ENCODE measurements around the gene ACSBG1. TPM values are rescaled to one million over a fixed set of nuclear protein-coding genes. Genes with fewer than 3 reads are reported as not detected.

The ACSBG1 gene
- total RNA-seq, 1 experiment from 2014 or later: 1.2 TPM

GRCh38 chr15:78244893-78245292 is 10.5 kb upstream of the ACSBG1 start:
- no peaks in the 10 kb centered on the region for H3F3A ChIP-seq (ENCODE audit: insufficient read depth, low read depth)
- no peak for DNase-seq
- no peak overlapping the region for H3K4me3 ChIP-seq
- ChIA-PET CTCF (no interaction called here), POLR2A (ENCODE audit: unreplicated experiment) (interaction anchor here (0.8 kb wide), 1 partner anchor 14 kb away, joined by 4 read pairs; no protein-coding TSS in a partner anchor)
- no peaks in the 10 kb centered on the region for H3K27me3 ChIP-seq (ENCODE audit: insufficient read depth, low read depth)
- H3K4me1 ChIP-seq (replicated peaks; ENCODE audit: insufficient read depth): no peaks in the 10 kb centered on the region
- H3K9me2 ChIP-seq (ENCODE audit: insufficient read depth): no peaks in the 10 kb centered on the region
- no peak overlapping the region for H3K4me2 ChIP-seq
- no peaks in the 10 kb centered on the region for H3K9me3 ChIP-seq (ENCODE audit: insufficient read depth, low read depth)
- H3K27ac ChIP-seq: no peak overlapping the region
- H3K79me2 ChIP-seq (ENCODE audit: low read depth): no peaks in the 10 kb centered on the region
- no peaks in the 10 kb centered on the region for H4K20me1 ChIP-seq (ENCODE audit: insufficient read depth)
- intact Hi-C loops (cut with micrococcal nuclease; ENCODE audit: unreplicated experiment): loop anchor here (10.0 kb wide), 1 partner anchor 180 kb away; no protein-coding TSS in a partner anchor
- no peaks in the 10 kb centered on the region for H3K36me3 ChIP-seq (ENCODE audit: low read depth)
- TF ChIP-seq EZH2 (IDR thresholded peaks at IDR 0.05; ENCODE audit: low read depth) (no peak), CTCF (conservative IDR thresholded peaks at IDR 0.05) (no peak)
- BruUV-seq (replicated peaks): no TSS peak
- no peak overlapping the region for H2AFZ ChIP-seq

DNA sequence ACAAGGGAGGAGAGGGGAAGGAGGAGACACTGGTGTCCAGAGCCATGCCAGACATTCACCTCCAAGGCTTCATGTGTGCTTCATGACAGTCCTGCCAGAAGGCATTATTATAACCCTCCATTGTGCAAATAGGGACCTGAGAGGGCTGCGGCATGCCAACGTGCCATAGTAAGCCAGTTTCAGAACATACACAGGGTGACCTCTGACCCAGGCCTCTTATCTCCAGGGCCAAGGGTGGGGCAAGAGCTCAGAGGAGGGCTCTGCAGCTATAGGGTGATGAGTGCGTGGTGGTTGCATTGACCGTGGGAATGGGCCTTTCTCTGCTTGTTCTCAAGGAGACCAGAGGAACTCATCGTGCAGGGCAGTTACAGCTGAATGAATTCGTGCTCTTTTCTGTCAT is 9.7 kb upstream of the ACSBG1 start:
- TF ChIP-seq CTCF (conservative IDR thresholded peaks at IDR 0.05): no peak
- no peak for TF ChIP-seq EZH2 (IDR thresholded peaks at IDR 0.05; ENCODE audit: low read depth)
- intact Hi-C loops (cut with micrococcal nuclease; ENCODE audit: unreplicated experiment): loop anchor here (10.0 kb wide), 1 partner anchor 181 kb away; no protein-coding TSS in a partner anchor
- no peaks in the 10 kb centered on the region for H3F3A ChIP-seq (ENCODE audit: insufficient read depth, low read depth)
- no peak overlapping the region for H2AFZ ChIP-seq
- POLR2A ChIA-PET (ENCODE audit: unreplicated experiment): interaction anchor here (0.8 kb wide), 1 partner anchor 15 kb away, joined by 4 read pairs; no protein-coding TSS in a partner anchor
- BruUV-seq (replicated peaks): no TSS peak
- no peaks in the 10 kb centered on the region for H3K9me2 ChIP-seq (ENCODE audit: insufficient read depth)
- no peak overlapping the region for H3K4me3 ChIP-seq
- no peaks in the 10 kb centered on the region for H3K9me3 ChIP-seq (ENCODE audit: insufficient read depth, low read depth)
- no peak overlapping the region for H3K27ac ChIP-seq
- no peaks in the 10 kb centered on the region for H3K27me3 ChIP-seq (ENCODE audit: insufficient read depth, low read depth)
- no peaks in the 10 kb centered on the region for H3K79me2 ChIP-seq (ENCODE audit: low read depth)
- no peaks in the 10 kb centered on the region for H3K36me3 ChIP-seq (ENCODE audit: low read depth)
- H3K4me1 ChIP-seq (replicated peaks; ENCODE audit: insufficient read depth): no peaks in the 10 kb centered on the region
- CTCF ChIA-PET: interaction anchor here (0.5 kb wide), 1 partner anchor 60 kb away, joined by 5 read pairs; no protein-coding TSS in a partner anchor
- DNase-seq: no peak
- no peaks in the 10 kb centered on the region for H4K20me1 ChIP-seq (ENCODE audit: insufficient read depth)
- no peak overlapping the region for H3K4me2 ChIP-seq

DNA sequence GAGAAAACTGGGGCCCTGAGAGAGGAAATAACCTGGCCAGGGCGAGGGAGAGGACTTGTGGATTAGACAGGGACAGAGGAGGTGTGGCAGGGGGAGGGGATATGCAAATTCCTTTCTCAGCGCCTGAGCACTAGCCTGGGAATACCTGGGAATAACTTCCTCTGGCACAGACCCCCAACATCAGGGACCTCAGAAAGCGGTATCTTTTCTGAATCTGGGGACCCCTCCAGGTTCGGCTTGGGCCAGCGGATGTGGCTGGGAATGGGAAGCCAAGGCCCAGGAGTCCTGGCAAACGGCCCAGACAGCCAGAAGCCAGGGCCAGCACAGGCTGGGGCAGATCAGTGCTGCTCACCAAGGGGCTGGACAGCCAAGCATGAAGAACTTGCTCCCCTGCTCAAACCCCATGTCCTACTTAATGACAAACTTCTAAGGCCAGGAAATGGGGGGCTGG is 9.2 kb upstream of the ACSBG1 start:
- Histone ChIP-seq H3K27me3 (ENCODE audit: insufficient read depth, low read depth) (no peaks in the 10 kb centered on the region), H3K9me3 (ENCODE audit: insufficient read depth, low read depth) (no peaks in the 10 kb centered on the region), H3K4me1 (replicated peaks; ENCODE audit: insufficient read depth) (0 out of 2 replicates have a peak, but pooled peaks cover 1% of the 10 kb centered on the region), H3K79me2 (ENCODE audit: low read depth) (no peaks in the 10 kb centered on the region), H3K4me2 (no peak overlapping the region), H2AFZ (no peak overlapping the region), H3K4me3 (no peak overlapping the region), H4K20me1 (ENCODE audit: insufficient read depth) (no peaks in the 10 kb centered on the region), H3F3A (ENCODE audit: insufficient read depth, low read depth) (no peaks in the 10 kb centered on the region), H3K36me3 (ENCODE audit: low read depth) (no peaks in the 10 kb centered on the region), H3K27ac (no peak overlapping the region), H3K9me2 (ENCODE audit: insufficient read depth) (no peaks in the 10 kb centered on the region)
- CTCF ChIA-PET: interaction anchor here (0.7 to 0.8 kb wide), 2 partner anchors 11 to 67 kb away, joined by 3 to 8 read pairs; no protein-coding TSS in a partner anchor
- peak in 1 of 2 experiments; percentile 34 for DNase-seq
- intact Hi-C loops (cut with micrococcal nuclease; ENCODE audit: unreplicated experiment): loop anchor here (10.0 kb wide), 1 partner anchor 181 kb away; no protein-coding TSS in a partner anchor
- TF ChIP-seq EZH2 (IDR thresholded peaks at IDR 0.05; ENCODE audit: low read depth): no peak
- TF ChIP-seq CTCF (conservative IDR thresholded peaks at IDR 0.05): no peak
- POLR2A ChIA-PET (ENCODE audit: unreplicated experiment): no interaction called here
- no TSS peak for BruUV-seq (replicated peaks)

Data from PC-9 (cell line).